Transverse colon (tissue), 4 donors: ENCODE measurements around the gene MRFAP1L1. TPM values are rescaled to one million over a fixed set of nuclear protein-coding genes. Genes with fewer than 3 reads are reported as not detected.

Experiments
- DNase-seq: peaks from one replicate; pipeline ENCODE4 v3.0.0-alpha.2; 2019
- H3K27ac ChIP-seq, 4 donors: fragments of 200-600 bp; sonication (generic); 2 replicates each; pipeline ENCODE4 v1.5.1; 2016 to 2018; ENCODE audit warnings: inconsistent platforms in 4 of 4
- H3K27me3 ChIP-seq: fragments of 200-600 bp; sonication (generic); 2 replicates; pipeline ENCODE4 v1.5.1; 2017; ENCODE audit warnings: inconsistent platforms
- H3K36me3 ChIP-seq, 4 donors: fragments of 200-600 bp; sonication (generic); 2 replicates each; pipeline ENCODE4 v1.5.1; 2017 to 2019; ENCODE audit warnings: inconsistent platforms in 4 of 4
- H3K4me1 ChIP-seq, 4 donors: fragments of 200-600 bp; sonication (generic); 2 replicates each; pipeline ENCODE4 v1.5.1; 2017 to 2020; ENCODE audit warnings: inconsistent platforms in 4 of 4
- H3K4me3 ChIP-seq, 4 donors: fragments of 200-600 bp; sonication (generic); 1 replicate in 1 of 4; 2 replicates in 3 of 4; pipeline versions ENCODE4 v1.5.1 to v1.6.1; 2017 to 2019; ENCODE audit warnings: inconsistent platforms in 4 of 4
- H3K9me3 ChIP-seq, 2 donors: fragments of 200-600 bp; sonication (generic); 2 replicates each; pipeline ENCODE4 v1.5.1; 2017 to 2019; ENCODE audit warnings: inconsistent platforms in 2 of 2
- CTCF ChIP-seq, 5 experiments: fragments of 200-600 bp in 3 of 5; fragments of 450-650 bp in 2 of 5; sonication (generic) in 3 of 5; IDR thresholded peaks; 1 replicate in 2 of 5; 2 replicates in 3 of 5; pipeline ENCODE4 v1.5.1; 2016 to 2017; ENCODE audit warnings: antibody characterized with exemption in 5 of 5, inconsistent platforms in 3 of 5, mild to moderate bottlenecking in 2 of 5, moderate library complexity in 1 of 5
- EP300 ChIP-seq: sonication (generic); formaldehyde crosslinking; IDR thresholded peaks from one replicate; pipeline ENCODE4 v1.6.1; 2017; ENCODE audit warnings: antibody characterized with exemption, low read depth
- POLR2A ChIP-seq: fragments of 450-650 bp; IDR thresholded peaks from one replicate; pipeline ENCODE4 v1.6.1; 2016; ENCODE audit warnings: antibody characterized with exemption, mild to moderate bottlenecking, moderate library complexity
- POLR2AphosphoS5 ChIP-seq, 3 donors: sonication (generic); formaldehyde crosslinking; IDR thresholded peaks; one replicate each; pipeline ENCODE4 v1.6.1; 2016; ENCODE audit warnings: antibody characterized with exemption in 3 of 3
- WGBS, 2 donors: methylation state at CpG; one replicate each; pipeline ENCODE4 v1.1.5; 2018; ENCODE audit warnings: low coverage in 1 of 2; 5-methylcytosine and 5-hydroxymethylcytosine counted together
- in situ Hi-C, 4 donors: fragments of 200-750 bp; cut with MboI; loops; one replicate each; pipeline versions ENCODE4 v1.15.0 to v1.15.1; 2017; ENCODE audit warnings: low sequenced_read_pairs in 3 of 4, low pct_ligation_motif_present in 1 of 4, low pct_unique_long_range_greater_than_20kb in 1 of 4
- intact Hi-C: fragments of 100-400 bp; cut with DNase I; formaldehyde crosslinking; loops from one replicate; pipeline ENCODE4 v1.15.1; 2023; ENCODE audit warnings: low total_unique reads
- total RNA-seq, 4 donors: library from RNA; depleted of rRNA; stranded (reverse); fragments of >200 nt; gene quantifications; one replicate each; pipeline ENCODE4 v1.1.0, GENCODE V29; 2016

Gene MRFAP1L1
- total RNA-seq, 4 donors from 2014 or later, result 18.3 to 51.0 (median 30.3) TPM

GRCh38 chr4:6715704-6716017 is 6.0 kb upstream of the MRFAP1L1 start:
- TF ChIP-seq POLR2AphosphoS5 (IDR thresholded peaks at IDR 0.05) (no peak), POLR2A (no peak), EP300 (no peak), CTCF (IDR thresholded peaks at IDR 0.05) (no peak)
- Histone ChIP-seq H3K4me3 (peak overlapping the region in 3 of 4 donors; percentile 69 to 84 (median 78)), H3K4me1 (peaks cover 4 to 26% (median 12%) of the 10 kb centered on the region in 4 donors), H3K27me3 (no peaks in the 10 kb centered on the region), H3K36me3 (no peaks in the 10 kb centered on the region), H3K9me3 (no peaks in the 10 kb centered on the region), H3K27ac (peak overlapping the region; percentile 92 to 94 (median 93))
- WGBS, 2 donors, result 6 to 9% methylated on average over 9 of the region's 9 CpGs
- DNase-seq, result no peak
- in situ Hi-C loops, result loop anchor here in 3 of 4 donors (5.0 to 25.0 kb wide), 4 partner anchors 162 to 359 kb away; partner anchors contain the start of gene GRPEL1 (in 1 of the 3)
- intact Hi-C loops, result loop anchor here (10.0 kb wide), 1 partner anchor 189 kb away; the partner anchor contains the start of gene TBC1D14

GRCh38 chr4:6714954-6715353 is 5.3 kb upstream of the MRFAP1L1 start:
- TF ChIP-seq POLR2A (no peak), EP300 (no peak), CTCF (IDR thresholded peaks at IDR 0.05) (no peak), POLR2AphosphoS5 (IDR thresholded peaks at IDR 0.05) (no peak)
- Histone ChIP-seq H3K4me3 (no peak overlapping the region), H3K36me3 (no peaks in the 10 kb centered on the region), H3K4me1 (peaks cover 3 to 26% (median 15%) of the 10 kb centered on the region in 4 donors), H3K9me3 (no peaks in the 10 kb centered on the region), H3K27me3 (no peaks in the 10 kb centered on the region), H3K27ac (no peak overlapping the region)
- DNase-seq, result no peak
- in situ Hi-C loops, result loop anchor here in 3 of 4 donors (5.0 to 25.0 kb wide), 5 partner anchors 38 to 360 kb away; partner anchors contain the start of gene GRPEL1 (in 1 of the 3)
- intact Hi-C loops, result loop anchor here (10.0 kb wide), 1 partner anchor 190 kb away; the partner anchor contains the start of gene TBC1D14
- 80 to 86% methylated on average over 1 of the region's 1 CpG for WGBS, 2 donors

GRCh38 chr4:6710996-6711395 is 1.3 kb upstream of the MRFAP1L1 start:
- intact Hi-C loops, result loop anchor here (10.0 kb wide), 1 partner anchor 194 kb away; the partner anchor contains the start of gene TBC1D14
- H3K9me3 ChIP-seq, result no peaks in the 10 kb centered on the region
- H3K36me3 ChIP-seq, result no peaks in the 10 kb centered on the region
- no peaks in the 10 kb centered on the region for H3K27me3 ChIP-seq
- no peak overlapping the region for H3K27ac ChIP-seq
- peaks cover 25 to 40% (median 29%) of the 10 kb centered on the region in 4 donors for H3K4me1 ChIP-seq
- in situ Hi-C loops, result loop anchor here in 3 of 4 donors (5.0 to 25.0 kb wide), 4 partner anchors 34 to 364 kb away; partner anchors contain the start of gene GRPEL1 (in 1 of the 3)
- TF ChIP-seq CTCF (IDR thresholded peaks at IDR 0.05) (no peak), POLR2AphosphoS5 (IDR thresholded peaks at IDR 0.05) (no peak), POLR2A (no peak), EP300 (no peak)
- WGBS, 2 donors, result 70 to 75% methylated on average over 2 of the region's 2 CpGs
- no peak for DNase-seq
- H3K4me3 ChIP-seq, result no peak overlapping the region

GRCh38 chr4:6710282-6710681 is 617 bp upstream of the MRFAP1L1 start:
- in situ Hi-C loops, result loop anchor here in 3 of 4 donors (5.0 to 25.0 kb wide), 4 partner anchors 33 to 365 kb away; partner anchors contain the start of gene GRPEL1 (in 1 of the 3)
- peak overlapping the region in 3 of 4 donors; percentile 71 to 82 (median 77) for H3K4me3 ChIP-seq
- H3K36me3 ChIP-seq, result no peaks in the 10 kb centered on the region
- no peak for TF ChIP-seq POLR2AphosphoS5 (IDR thresholded peaks at IDR 0.05)
- no peak for TF ChIP-seq POLR2A
- no peak for TF ChIP-seq EP300
- no peak for TF ChIP-seq CTCF (IDR thresholded peaks at IDR 0.05)
- intact Hi-C loops, result loop anchor here (10.0 kb wide), 1 partner anchor 195 kb away; the partner anchor contains the start of gene TBC1D14
- WGBS, 2 donors, result 13% methylated on average over 6 of the region's 6 CpGs; no CpG with 5 or more reads in 1 of the 2 donors
- peaks cover 25 to 43% (median 29%) of the 10 kb centered on the region in 4 donors for H3K4me1 ChIP-seq
- H3K9me3 ChIP-seq, result no peaks in the 10 kb centered on the region
- peak overlapping the region; percentile 83 to 92 (median 90) for H3K27ac ChIP-seq
- DNase-seq, result no peak
- H3K27me3 ChIP-seq, result no peaks in the 10 kb centered on the region
